Activated CD4-positive, alpha-beta T cell treated with anti-CD3 and anti-CD28 coated beads, Interleukin-2, amount 50 U/mL, for 24 hours (primary cell): ENCODE results near the gene PLCXD1.
"Not testable (repeated sequence)": the region's sequence is repeated elsewhere in the genome, so short reads cannot be mapped to it uniquely, and the experiment has no call there.

Experiments
- DNase-seq, 2 donors: peaks; one replicate each; pipeline ENCODE4 v3.0.0-alpha.2; 2020; ENCODE audit warnings: low read depth in 1 of 2, low spot score in 1 of 2

The PLCXD1 gene, protein sequence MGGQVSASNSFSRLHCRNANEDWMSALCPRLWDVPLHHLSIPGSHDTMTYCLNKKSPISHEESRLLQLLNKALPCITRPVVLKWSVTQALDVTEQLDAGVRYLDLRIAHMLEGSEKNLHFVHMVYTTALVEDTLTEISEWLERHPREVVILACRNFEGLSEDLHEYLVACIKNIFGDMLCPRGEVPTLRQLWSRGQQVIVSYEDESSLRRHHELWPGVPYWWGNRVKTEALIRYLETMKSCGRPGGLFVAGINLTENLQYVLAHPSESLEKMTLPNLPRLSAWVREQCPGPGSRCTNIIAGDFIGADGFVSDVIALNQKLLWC

DNA sequence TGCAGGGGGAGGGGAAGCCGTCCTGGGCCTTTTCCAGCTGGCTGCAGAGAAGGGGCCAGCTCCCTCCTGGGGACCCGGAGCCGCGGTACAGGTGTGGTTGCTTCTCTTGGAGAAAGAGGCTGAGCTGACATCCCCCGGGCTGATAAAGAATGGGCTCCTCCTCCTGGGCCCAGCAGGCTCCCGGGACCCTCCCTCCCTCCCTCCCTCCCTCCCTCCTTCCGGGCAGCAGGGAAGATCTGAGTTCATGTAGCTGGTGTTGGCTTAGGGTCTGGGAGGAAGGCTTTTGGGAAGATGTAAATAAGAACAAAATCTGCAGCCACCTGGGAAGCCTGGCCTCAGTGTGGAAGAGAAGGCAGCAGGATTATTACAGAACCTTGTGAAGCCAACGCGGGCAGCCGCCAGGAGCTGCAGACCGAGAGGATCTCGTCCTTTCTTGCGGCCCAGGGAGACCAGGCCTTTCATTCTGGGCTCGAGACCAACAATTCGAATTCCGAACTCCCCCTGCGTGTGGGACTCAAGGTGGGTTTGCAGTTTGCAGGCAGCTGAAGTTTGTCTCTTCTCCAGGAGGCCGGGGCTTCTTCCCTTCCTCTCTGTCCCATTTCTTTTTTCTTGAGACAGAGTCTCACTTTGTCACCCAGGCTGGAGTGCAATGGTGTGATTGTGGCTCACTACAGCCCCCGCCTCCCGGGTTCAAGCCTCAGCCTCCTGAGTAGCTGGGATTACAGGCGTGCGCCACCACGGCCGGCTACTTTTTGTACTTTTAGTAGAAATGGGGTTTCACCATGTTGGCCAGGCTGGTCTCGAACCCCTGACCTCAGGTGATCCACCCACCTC is at the start of gene PLCXD1:
TSS of gene PLCXD1 (plus strand) at position 216 of the 834 bp plus-strand sequence. CDS start 2,807 bp downstream, outside the sequence.
- DNase-seq: no peak

DNA sequence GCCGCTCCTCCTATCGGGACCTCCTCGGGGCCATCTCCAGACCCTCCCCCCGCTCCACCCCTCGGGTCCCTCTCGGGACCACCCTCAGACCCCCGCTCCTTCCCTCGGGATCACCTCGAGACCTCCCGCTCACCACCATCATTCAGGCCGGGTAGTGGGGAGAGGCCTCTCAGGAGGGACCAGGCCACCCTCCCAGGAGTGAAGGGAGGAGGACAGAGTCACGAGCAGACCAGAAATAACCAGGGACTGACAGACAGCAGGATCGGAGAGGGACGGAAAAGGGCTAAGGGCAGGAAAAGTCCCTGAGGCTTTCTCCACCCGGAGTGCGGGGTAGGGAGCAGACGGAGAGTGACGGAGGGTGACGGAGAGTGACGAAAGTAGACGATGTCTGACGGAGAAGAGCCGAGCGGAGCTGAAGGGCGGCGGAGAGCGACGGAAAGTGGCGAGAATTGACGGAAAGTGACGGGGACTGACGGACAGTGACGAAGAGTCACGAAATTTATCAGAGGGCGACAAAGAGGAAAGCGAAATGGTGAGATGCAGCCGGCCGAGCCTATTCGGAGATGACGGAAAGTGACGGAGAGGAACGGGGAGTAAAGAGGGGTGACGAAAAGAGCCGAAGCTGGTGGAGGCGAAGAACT is 49.4 kb upstream of the PLCXD1 start:
- DNase-seq: not testable (repeated sequence)

DNA sequence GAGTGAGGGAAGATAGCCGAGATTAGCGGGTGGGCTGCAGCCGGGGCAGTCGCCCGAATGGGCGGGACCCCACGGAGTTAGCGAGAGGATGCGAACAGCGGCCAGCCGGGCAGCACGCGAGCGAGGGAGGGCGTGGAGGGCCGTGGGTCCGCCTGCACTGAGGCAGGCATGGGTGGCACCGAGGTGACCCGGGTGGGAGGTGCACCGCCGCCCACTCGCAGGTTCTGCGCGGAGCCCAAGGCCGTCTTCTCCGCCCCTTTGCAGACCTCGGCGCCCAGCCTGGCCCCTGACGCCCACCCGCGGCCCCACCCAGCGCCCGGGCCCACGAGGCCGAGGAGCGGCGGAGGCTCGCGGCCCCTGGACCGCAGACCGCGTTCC is 48.9 kb upstream of the PLCXD1 start:
- not testable (repeated sequence) for DNase-seq

DNA sequence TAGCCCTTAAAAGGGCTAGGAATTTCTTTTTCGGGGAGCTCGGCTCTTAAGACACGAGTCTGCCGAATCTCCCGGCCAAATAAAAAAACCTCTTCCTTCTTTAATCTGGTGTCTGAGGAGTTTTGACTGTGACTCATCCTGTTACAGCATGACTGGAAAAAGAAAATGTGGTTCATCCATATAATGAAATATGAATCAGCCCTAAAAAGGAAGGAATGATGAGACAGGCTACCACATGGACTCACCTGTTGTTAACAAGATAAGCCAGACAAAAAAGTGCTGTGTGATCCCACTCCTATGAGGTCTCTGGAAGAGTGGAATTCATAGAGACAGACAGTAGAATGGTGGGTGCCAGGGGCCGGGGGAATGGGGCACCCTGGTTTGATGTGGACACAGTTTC is 45.0 kb upstream of the PLCXD1 start:
- DNase-seq: not testable (repeated sequence)

DNA sequence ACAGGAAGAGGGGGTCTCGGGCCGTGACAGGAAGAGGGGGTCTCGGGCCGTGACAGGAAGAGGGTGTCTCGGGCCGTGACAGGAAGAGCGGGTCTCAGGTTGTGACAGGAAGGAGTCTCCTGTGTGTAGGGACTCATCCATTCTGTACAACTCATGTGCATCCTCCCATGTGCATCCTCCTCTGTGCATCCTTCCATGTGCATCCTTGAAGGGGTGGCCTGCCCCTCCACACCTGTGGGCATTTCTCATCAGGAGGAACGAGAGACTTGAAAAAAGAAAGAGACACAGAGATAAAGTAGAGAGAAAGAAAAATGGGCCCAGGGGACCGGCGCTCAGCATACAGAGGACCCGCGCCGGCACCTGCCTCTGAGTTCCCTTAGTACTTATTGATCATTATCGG is 30.2 kb upstream of the PLCXD1 start:
- no peak for DNase-seq

DNA sequence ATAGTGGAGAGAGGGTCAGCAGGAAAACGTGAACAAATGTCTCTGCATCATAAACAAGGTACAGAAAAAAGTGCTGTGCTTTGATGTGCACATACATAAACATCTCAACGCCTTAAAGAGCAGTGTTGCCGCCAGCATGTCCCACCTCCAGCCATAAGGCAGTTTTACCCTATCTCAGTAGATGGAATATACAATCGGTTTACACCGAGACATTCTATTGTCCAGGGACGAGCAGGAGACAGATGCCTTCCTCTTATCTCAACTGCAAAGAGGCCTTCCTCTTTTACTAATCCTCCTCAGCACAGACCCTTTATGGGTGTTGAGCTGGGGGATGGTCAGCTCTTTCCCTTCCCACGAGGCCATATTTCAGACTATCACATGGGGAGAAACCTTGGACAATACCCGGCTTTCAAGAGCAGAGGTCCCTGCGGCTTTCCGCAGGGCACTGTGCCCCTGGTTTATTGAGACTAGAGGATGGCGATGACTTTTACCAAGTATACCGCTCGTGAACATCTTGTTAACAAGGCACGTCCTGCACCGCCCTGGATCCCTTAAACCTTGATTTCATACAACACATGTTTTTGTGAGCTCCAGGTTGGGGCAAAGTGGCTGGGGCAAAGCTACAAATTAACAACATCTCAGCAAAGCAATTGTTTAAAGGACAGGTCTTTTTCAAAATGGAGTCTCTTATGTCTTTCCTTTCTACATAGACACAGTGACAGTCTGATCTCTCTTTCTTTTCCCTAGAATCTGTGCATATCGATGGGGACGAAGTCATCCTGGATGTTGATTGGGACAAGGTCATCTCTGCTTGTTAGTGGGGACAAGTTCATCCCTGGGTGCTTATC is 29.6 kb upstream of the PLCXD1 start:
- not testable (repeated sequence) for DNase-seq

DNA sequence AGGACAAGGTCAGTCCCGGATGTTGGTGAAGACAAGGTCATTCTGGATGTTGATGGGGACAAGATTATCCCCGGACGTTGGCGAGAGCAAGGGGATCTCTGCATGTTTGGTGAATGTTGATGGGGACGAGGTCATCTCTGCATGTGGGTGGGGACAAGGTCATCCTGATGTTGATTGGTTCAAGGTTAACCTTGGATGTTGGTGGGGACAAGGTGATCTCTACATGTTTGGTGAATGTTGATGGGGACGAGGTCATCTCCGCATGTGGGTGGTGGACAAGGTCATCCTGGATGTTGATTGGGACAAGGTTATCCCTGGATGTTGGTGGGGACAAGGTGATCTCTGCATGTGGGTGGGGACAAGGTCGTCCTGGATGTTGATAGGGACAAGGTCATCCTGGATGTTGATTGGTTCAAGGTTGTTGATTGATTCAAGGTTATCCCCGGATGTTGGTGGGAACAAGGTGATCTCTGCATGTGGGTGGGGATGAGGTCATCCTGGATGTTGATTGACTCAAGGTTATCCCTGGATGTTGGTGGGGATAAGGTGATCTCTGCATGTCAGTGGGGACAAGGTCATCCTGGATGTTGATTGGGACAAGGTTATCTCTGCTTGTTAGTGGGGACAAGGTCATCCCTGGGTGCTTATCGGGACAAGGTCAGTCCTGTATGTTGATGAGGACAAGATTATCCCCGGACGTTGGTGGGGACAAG is 28.8 kb upstream of the PLCXD1 start:
- DNase-seq: no peak

DNA sequence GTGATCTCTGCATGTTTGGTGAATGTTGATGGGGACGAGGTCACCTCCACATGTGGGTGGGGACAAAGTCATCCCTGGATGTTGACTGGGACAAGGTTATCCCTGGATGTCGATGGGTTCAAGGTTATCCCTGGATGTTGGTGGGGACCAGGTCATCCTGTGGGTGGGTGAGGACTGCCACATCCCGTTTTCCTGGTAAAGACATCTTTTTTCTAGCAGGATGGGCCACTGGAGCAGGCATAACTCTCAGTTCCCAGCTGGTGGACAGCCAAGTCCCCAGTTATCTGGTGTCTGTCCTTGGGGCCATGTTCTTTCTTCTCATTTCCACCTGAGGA is 28.3 kb upstream of the PLCXD1 start:
- no peak for DNase-seq

DNA sequence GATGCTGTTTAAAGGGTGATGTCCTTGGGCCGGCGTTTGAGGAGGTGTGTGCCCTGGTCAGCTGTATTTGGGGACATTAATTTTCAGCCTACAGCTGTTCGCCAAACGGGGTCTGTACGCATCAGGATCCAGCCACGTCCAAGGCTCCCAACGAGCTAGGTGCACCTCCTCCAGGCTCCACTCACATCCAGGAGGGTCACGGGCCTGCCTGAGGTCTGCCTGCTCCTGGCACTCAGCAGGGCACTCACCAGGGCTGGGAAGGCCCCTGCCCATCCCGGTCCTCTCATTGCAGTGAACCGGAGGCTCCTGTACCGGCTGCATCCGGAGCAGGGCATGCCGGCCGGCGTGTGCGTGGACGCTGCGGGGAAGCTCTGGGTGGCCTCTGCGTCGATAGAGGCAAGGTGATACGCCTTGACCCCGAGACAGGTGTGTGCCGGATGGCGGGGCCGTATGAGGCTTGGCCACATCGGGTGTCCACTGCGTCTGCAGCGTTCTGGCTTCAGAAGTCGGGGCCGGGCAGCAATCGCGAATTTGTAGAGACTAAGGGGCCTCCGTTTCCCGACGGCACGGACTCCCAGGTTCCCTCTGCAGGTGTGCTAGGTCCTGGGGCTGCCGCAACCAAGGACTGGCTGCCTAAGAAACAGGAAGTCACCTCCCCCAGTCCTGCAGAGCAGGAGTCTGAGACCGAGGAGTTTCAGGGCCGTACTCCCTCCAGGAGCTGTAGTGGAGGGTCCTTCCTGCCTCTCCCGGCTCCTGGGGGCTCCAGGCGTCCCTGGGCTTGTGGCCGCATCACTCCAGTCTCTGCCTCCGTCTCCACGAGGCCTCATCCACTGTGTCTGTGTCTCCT is 27.5 kb upstream of the PLCXD1 start:
- no peak for DNase-seq

DNA sequence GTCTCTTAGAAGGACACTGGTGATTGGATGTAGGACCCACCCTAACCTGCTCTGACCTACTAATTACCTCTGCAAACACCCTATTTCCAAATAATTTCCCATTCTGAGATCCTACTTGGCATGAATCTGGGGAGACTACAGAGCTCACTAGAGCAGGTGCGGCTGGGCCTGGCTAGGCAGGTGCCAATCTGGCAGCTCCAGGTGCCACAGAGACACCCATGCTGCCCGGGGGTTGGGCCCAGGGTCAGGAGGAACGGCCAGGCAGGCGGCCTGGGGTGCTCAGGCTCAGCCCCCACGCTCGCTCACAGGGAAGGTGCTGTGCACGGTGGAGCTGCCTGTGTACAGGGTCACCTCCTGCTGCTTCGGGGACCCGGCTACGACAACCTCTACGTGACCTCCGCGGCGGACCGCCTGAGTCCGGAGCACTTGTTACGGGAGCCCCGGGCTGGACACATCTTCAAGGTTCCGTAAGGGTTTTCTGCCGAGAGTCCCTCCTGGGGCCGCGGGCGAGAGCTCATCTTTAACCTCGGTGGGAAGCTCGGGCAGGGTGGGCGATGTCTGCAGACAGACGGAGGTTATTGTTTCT is 26.5 kb upstream of the PLCXD1 start:
- DNase-seq: no peak

DNA sequence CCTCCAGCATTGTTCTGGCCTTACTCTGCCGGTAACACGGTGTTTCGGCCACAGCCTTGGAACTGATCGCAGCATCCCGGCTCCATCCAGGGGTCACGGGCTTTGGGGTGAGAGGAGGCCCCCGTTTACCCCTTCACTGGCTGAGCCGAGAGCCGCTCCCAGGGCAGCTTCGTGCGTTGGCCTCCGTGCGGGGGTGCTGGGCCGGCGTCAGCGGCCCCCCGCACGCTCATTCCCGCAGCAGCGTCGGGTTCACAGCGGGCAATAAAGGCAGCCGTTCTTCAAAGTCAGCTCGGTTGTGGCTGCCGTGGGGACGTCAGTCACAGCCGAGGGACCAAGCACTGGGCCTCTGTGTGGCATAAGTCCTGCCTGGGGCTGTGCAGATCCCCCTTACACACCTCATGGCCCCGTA is 25.3 kb upstream of the PLCXD1 start:
- no peak for DNase-seq

DNA sequence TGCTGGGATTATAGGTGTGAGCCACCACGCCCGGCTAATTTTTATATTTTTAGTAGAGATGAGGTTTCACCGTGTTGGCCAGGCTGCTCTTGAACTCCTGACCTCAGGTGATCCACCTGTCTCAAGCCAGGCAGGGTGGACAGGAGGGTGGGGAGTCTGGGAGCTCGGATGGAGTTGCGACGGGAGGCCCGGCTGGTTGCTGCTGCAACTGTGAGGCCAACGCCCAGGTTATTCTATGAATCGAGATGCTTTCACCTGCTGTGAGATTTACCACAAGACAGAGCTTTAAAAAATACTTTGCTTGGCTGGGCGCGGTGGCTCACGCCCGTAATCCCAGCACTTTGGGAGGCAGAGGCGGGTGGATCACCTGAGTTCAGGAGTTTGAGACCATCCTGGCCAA is 24.1 kb upstream of the PLCXD1 start:
- not testable (repeated sequence) for DNase-seq

DNA sequence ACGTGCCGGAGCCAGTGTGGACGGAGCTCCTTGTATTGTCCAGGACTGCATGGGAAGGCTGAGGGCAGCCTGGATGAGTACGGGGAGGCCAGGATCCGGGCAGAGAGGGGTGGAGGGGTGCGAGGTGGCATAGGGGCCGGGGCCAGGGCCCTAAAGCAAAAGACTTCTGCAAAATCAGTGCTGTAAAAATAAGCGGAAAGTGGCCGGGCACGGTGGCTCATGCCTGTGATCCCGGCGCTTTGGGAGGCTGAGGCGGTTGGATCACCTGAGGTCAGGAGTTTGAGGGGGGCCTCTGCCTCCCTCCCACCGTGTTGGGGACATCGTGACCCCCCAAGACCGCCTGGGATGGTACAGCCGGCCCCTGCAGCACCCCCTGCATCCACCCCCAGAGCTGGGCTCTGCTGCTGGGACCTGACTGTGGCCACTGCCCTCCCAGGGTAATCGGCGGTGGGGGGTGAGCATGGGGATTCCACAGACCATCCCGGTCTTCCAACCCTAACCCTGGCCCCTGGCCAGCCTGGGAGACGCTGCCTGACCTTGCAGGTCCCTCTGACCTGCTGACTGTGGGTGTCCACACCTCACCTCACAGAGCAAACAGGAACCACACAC is 23.4 kb upstream of the PLCXD1 start:
- no peak for DNase-seq

DNA sequence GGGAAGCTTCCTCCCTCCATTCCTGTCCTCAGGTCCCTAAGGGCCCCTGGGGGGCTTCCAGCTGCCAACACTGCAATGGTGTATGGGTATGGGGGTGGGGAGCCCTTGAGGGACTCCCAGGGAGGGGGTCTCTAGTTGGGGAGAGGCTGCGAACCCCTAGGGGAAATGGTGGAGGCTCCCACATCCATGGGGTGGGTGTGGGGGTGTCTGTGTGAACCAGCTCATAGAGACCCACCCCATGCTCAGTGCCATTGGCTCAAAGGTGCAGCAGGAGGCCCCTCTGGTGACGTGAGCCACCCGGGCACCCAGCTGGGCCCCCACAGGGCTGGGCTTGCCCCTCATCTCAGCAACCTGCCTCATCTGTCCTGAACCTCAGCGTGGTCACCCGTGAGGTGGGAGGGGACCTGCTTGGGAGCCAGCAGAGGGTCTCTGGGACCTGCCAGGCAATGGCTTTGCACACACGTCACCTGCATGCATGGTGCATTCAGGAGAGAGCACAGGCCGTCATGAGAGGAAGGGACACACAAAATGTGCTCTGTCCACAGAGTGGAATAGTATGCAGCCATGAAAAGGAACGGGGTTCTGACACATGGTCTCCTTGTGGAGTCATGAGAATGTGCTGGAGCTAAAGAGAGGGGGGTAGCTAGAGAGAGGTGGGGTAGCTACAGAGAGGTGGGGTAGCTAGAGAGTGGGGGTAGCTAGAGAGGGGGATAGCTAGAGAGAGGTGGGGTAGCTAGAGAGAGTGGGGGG is 22.7 kb upstream of the PLCXD1 start:
- no peak for DNase-seq

DNA sequence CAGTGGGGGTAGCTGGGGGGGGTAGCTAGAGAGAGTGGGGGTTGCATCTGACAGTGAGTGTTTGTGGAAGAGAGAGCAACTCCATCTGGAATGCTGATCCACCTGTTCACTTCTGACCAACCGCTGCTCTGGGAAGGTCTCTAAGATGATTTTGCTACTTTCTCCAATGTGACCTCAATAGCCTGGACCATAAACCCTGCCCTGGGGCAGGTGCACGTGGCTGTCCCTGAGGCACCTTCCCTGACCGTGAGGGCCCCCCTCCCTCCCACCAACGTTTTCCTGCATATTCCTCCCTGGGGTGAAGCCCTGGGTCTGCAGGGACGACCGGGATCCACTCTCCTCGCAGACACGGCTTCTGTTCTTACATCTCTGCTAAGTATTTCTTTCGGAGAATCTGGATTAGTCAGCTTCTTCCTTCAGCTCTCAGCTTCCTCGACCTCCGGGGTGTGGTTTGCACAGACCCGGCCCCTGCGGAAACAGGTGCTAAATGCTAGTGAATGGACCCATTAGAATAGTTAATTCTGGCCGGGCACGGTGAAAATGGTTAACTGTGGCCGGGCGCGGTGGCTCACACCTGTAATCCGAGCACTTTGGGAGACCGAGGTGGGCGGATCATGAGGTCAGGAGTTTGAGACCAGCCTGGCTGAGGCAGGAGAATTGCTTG is 21.4 kb upstream of the PLCXD1 start:
- DNase-seq: no peak

DNA sequence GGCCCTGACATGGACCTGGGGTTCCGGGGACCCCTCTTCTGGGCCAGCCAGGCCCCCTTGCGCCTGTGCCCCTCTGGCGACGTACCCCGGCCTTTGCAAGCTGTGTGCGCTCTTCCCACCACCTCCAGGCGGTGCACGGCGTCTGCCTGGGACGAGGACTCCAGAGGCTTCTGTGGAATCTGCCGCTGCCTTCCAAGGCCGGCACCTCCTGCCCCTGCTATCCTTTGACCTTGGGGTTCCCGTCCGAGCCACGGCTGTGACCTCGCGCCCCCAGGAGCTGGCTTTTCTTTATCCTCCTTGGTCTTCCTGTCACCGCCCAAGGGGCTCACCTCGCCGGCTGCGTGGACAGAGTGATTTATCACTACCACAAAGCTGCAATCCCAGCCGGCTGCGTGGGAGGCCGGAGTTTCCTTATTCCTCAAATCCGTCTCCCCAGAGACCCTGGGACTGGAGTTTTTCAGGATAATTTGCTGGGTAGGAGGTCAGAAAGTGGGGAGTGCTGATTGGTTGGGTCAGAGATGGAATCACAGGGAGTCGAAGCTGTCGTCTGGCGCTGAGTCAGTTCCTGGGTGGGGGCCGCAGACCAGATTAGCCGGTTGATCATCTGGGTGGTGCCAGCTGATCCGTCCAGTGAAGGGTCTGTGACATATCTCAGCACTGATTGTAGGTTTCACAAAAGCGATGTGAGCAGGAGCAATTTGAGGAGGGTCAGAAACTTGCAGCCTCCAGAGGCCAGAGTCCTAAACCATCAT is 19.8 kb upstream of the PLCXD1 start:
- DNase-seq: no peak

DNA sequence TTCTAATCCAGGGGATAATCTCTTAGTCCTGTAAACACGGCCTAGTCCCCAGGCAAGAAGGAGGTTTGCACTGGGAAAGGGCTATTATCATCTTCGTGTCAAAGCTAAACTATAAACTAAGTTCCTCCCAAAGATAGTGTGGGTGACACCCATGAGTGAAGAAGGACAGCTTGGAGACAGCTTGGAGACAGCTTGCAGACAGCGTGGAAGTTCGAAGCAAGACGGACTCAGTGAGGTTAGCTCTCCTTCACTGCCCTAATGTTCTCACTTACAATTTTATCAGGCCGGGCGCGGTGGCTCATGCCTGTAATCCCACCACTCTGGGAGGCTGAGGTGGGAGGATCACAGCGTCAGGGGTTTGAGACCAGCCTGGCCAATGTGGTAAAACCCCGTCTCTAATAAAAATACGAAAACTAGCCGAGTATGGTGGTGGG is 19.2 kb upstream of the PLCXD1 start:
- DNase-seq: no peak
